GM12878 (cell line): ENCODE measurements around the gene B3GNT7.

Experiments
- ATF3 ChIP-seq: IDR thresholded peaks from 2 replicates; pipeline ENCODE4 v1.6.1; 2011; ENCODE audit warnings: low read depth, mild to moderate bottlenecking, low read length, moderate library complexity, borderline replicate concordance; ENCODE audit errors: extremely low read depth
- CTCF ChIP-seq, 3 experiments: IDR thresholded peaks in 2 of 3; conservative IDR thresholded peaks in 1 of 3; 2 replicates each; pipeline ENCODE4 v1.5.1; 2011; ENCODE audit warnings: low read depth in 3 of 3, low read length in 3 of 3, mild to moderate bottlenecking in 3 of 3, control low read depth in 2 of 3, moderate library complexity in 2 of 3, inconsistent platforms in 1 of 3, mixed read lengths in 1 of 3; ENCODE audit not compliant: control insufficient read depth in 2 of 3, insufficient read depth in 1 of 3; ENCODE audit errors: extremely low read depth in 1 of 3
- EZH2 ChIP-seq: IDR thresholded peaks from 2 replicates; pipeline ENCODE4 v1.6.1; 2012; ENCODE audit warnings: low read depth, mild to moderate bottlenecking, control low read depth, inconsistent platforms, low read length, borderline replicate concordance; ENCODE audit not compliant: control insufficient read depth
- MTA2 ChIP-seq: fragments of 450-650 bp; IDR thresholded peaks from 2 replicates; pipeline ENCODE4 v1.6.1; 2016; ENCODE audit warnings: low read depth, mild to moderate bottlenecking, moderate library complexity
- NFIC ChIP-seq: IDR thresholded peaks from 2 replicates; pipeline ENCODE4 v1.6.1; 2012; ENCODE audit warnings: low read depth, mild to moderate bottlenecking, inconsistent platforms, low read length, moderate library complexity
- NFYB ChIP-seq: IDR thresholded peaks from 2 replicates; pipeline ENCODE4 v1.6.1; 2011; ENCODE audit warnings: low read depth, mild to moderate bottlenecking, low read length, improper control_type of control experiment, moderate library complexity; ENCODE audit not compliant: insufficient read depth
- NR2C2 ChIP-seq: IDR thresholded peaks from 2 replicates; pipeline ENCODE4 v1.6.1; 2011; ENCODE audit warnings: borderline replicate concordance, low read depth; ENCODE audit not compliant: control insufficient read depth, insufficient read length
- POLR2AphosphoS5 ChIP-seq: IDR thresholded peaks from 2 replicates; pipeline ENCODE4 v1.6.1; 2011; ENCODE audit warnings: mild to moderate bottlenecking, low read length, inconsistent platforms
- SRF ChIP-seq, 2 experiments: IDR thresholded peaks; 2 replicates each; pipeline ENCODE4 v1.6.1; 2011; ENCODE audit warnings: low read depth in 2 of 2, low read length in 2 of 2, mild to moderate bottlenecking in 1 of 2, moderate library complexity in 1 of 2
- TARDBP ChIP-seq: IDR thresholded peaks from 2 replicates; pipeline ENCODE4 v1.6.1; 2016; ENCODE audit warnings: borderline replicate concordance
- TCF12 ChIP-seq: IDR thresholded peaks from 2 replicates; pipeline ENCODE4 v1.6.1; 2011; ENCODE audit warnings: low read depth, mild to moderate bottlenecking, low read length
- USF2 ChIP-seq: IDR thresholded peaks from 2 replicates; pipeline ENCODE4 v1.6.1; 2011; ENCODE audit warnings: low read depth, low read length, improper control_type of control experiment, borderline replicate concordance
- ZBTB40 ChIP-seq: fragments of 450-650 bp; IDR thresholded peaks from 2 replicates; pipeline ENCODE4 v1.6.1; 2016; ENCODE audit warnings: mild to moderate bottlenecking, moderate library complexity, borderline replicate concordance
- ZNF24 ChIP-seq: fragments of 450-650 bp; IDR thresholded peaks from 2 replicates; pipeline ENCODE4 v1.6.1; 2017; ENCODE audit warnings: antibody characterized with exemption, mild to moderate bottlenecking

- TF ChIP-seq ATF3, result no peak
- TF ChIP-seq NFYB, result no peak
- no peak for TF ChIP-seq EZH2
- no peak for TF ChIP-seq ZNF24
- TF ChIP-seq MTA2, result no peak
- no peak for TF ChIP-seq CTCF (IDR thresholded peaks at IDR 0.05 in 2 of 3, conservative IDR thresholded peaks at IDR 0.05 in 1 of 3; ENCODE audit: control insufficient read depth in 2 of 3, extremely low read depth in 1 of 3, insufficient read depth in 1 of 3, low read depth in 3 of 3, low read length in 3 of 3)
- no peak for TF ChIP-seq NFIC
- no peak for TF ChIP-seq ZBTB40
- no peak for TF ChIP-seq POLR2AphosphoS5
- TF ChIP-seq USF2, result no peak
- no peak for TF ChIP-seq SRF (IDR thresholded peaks at IDR 0.05; ENCODE audit: low read depth in 2 of 2, low read length in 2 of 2)
- TF ChIP-seq TCF12, result no peak
- TF ChIP-seq NR2C2, result no peak
- TF ChIP-seq TARDBP, result no peak
Observed at GRCh38 chr2:231392431-231393148, 2.9 kb upstream of the B3GNT7 start.
